Endodermal cell (in vitro differentiated cells): ENCODE results near the gene SAMD8. TPM values are rescaled to one million over a fixed set of nuclear protein-coding genes. Genes with fewer than 3 reads are reported as not detected.
"Not testable (repeated sequence)": the region's sequence is repeated elsewhere in the genome, so short reads cannot be mapped to it uniquely, and the experiment has no call there.

Experiments
- DNase-seq: peaks from one replicate; pipeline ENCODE4 v3.0.0-alpha.2; 2017
- H3K27ac ChIP-seq: 2 replicates; pipeline ENCODE4 v1.5.1; 2013; ENCODE audit warnings: mild to moderate bottlenecking, low read depth, low read length, moderate library complexity
- H3K27me3 ChIP-seq: 2 replicates; pipeline ENCODE4 v1.6.1; 2013; ENCODE audit warnings: mild to moderate bottlenecking, low read length, moderate library complexity; ENCODE audit not compliant: insufficient read depth, control insufficient read depth, poor library complexity, severe bottlenecking
- H3K36me3 ChIP-seq: 2 replicates; pipeline ENCODE4 v1.7.0; 2013; ENCODE audit warnings: mild to moderate bottlenecking, low read length, moderate library complexity; ENCODE audit not compliant: control insufficient read depth, insufficient read depth
- H3K4me1 ChIP-seq: one replicate; pipeline ENCODE4 v1.7.0; 2013; ENCODE audit warnings: low read length; ENCODE audit not compliant: control insufficient read depth, insufficient read depth
- H3K4me3 ChIP-seq: 2 replicates; pipeline ENCODE4 v1.5.1; 2013; ENCODE audit warnings: mild to moderate bottlenecking, low read length, moderate library complexity
- H3K9ac ChIP-seq: 2 replicates; pipeline ENCODE4 v1.6.1; 2013; ENCODE audit warnings: mild to moderate bottlenecking, low read length, moderate library complexity; ENCODE audit not compliant: poor library complexity, severe bottlenecking; ENCODE audit errors: extremely low read depth
- H3K9me3 ChIP-seq: 2 replicates; pipeline ENCODE4 v1.6.1; 2013; ENCODE audit warnings: mild to moderate bottlenecking, low read length, moderate library complexity; ENCODE audit not compliant: control insufficient read depth
- H3K27ac Mint-ChIP-seq: 2 replicates; pipeline ENCODE4 v1.8.0; 2020; ENCODE audit warnings: mixed read lengths
- H3K27me3 Mint-ChIP-seq: 2 replicates; pipeline ENCODE4 v1.8.0; 2021; ENCODE audit warnings: mild to moderate bottlenecking, mixed read lengths; ENCODE audit not compliant: insufficient read depth
- H3K36me3 Mint-ChIP-seq: 2 replicates; pipeline ENCODE4 v1.8.0; 2020; ENCODE audit warnings: low read depth, mixed read lengths
- H3K4me1 Mint-ChIP-seq: 2 replicates; pipeline ENCODE4 v1.8.0; 2020; ENCODE audit warnings: mixed read lengths
- H3K4me3 Mint-ChIP-seq: 2 replicates; pipeline ENCODE4 v1.8.0; 2020; ENCODE audit warnings: mild to moderate bottlenecking, moderate library complexity, mixed read lengths
- H3K9me3 Mint-ChIP-seq: 2 replicates; pipeline ENCODE4 v1.8.0; 2020; ENCODE audit warnings: mild to moderate bottlenecking, mixed read lengths
- WGBS, 2 experiments: methylation state at CpG; one replicate each; pipeline versions ENCODE4 v1.1.5 to v1.1.7; 2013; ENCODE audit warnings: missing lambda C conversion rate in 2 of 2, mixed read lengths in 1 of 2; ENCODE audit not compliant: insufficient coverage in 1 of 2, insufficient read length in 1 of 2; 5-methylcytosine and 5-hydroxymethylcytosine counted together
- total RNA-seq, 2 donors: library from RNA; stranded (reverse); fragmentation: NEBNext Ultra II Directional in 1 of 2; extraction: Animal tissue kit (Norgen Biotek cat#: 25700) in 1 of 2; gene quantifications; 2 replicates in 1 of 2; 3 replicates in 1 of 2; pipeline ENCODE4 v1.2.1, GENCODE V29; 2021
- TF ChIP-seq, protein P1 (sequence below): fragments of 200-600 bp; sonication (generic); conservative IDR thresholded peaks from 2 replicates; pipeline ENCODE4 v1.5.0; 2021; ENCODE audit warnings: antibody characterized with exemption, mild to moderate bottlenecking

SAMD8 gene
- total RNA-seq, 2 donors from 2014 or later: 25.9 to 31.7 TPM

DNA sequence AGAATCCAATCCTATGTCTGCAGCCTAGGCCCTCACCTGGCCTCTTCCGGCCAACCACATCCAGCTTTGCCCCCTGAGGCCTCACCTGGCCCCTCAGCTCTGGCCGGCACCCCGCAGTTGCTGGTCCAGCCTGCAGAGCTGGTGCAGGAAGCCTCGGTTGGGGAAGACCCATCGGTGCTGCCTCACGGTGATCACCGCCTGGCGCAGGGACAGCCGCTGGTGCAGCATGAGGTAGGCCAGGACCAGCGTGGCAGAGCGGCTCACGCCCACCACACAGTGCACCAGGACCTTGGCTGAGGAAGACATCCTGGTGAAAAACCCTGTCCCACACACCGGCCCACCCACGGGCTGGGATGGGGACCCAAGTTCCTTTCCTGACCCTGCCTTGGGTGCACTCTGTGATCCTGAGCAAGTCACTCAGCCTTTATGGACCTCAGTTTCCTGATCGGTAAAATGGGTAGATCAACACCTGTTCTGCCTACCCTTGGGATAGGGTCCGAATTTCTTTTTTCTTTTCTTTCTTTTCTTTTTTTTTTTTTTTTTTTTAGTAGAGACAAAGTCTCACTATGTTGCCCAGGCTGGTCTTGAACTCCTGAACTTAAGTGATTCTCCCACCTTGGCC is 5.8 kb upstream of the SAMD8 start:
- H3K4me3 Mint-ChIP-seq: no peak overlapping the region
- no peaks in the 10 kb centered on the region for H3K36me3 ChIP-seq
- H3K4me1 Mint-ChIP-seq: peaks cover 21% of the 10 kb centered on the region
- no peaks in the 10 kb centered on the region for H3K9me3 Mint-ChIP-seq
- H3K27me3 Mint-ChIP-seq: no peaks in the 10 kb centered on the region
- no peaks in the 10 kb centered on the region for H3K36me3 Mint-ChIP-seq
- no peaks in the 10 kb centered on the region for H3K27me3 ChIP-seq
- peak overlapping the region; percentile 67 for H3K27ac Mint-ChIP-seq
- peak; percentile 51 for DNase-seq
- TF ChIP-seq, protein P1, sequence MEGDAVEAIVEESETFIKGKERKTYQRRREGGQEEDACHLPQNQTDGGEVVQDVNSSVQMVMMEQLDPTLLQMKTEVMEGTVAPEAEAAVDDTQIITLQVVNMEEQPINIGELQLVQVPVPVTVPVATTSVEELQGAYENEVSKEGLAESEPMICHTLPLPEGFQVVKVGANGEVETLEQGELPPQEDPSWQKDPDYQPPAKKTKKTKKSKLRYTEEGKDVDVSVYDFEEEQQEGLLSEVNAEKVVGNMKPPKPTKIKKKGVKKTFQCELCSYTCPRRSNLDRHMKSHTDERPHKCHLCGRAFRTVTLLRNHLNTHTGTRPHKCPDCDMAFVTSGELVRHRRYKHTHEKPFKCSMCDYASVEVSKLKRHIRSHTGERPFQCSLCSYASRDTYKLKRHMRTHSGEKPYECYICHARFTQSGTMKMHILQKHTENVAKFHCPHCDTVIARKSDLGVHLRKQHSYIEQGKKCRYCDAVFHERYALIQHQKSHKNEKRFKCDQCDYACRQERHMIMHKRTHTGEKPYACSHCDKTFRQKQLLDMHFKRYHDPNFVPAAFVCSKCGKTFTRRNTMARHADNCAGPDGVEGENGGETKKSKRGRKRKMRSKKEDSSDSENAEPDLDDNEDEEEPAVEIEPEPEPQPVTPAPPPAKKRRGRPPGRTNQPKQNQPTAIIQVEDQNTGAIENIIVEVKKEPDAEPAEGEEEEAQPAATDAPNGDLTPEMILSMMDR: no peak
- H3K9me3 ChIP-seq: no peaks in the 10 kb centered on the region
- no peak overlapping the region for H3K27ac ChIP-seq
- WGBS, 2 experiments: 94 to 97% methylated on average over 14 to 16 of the region's 16 CpGs
- H3K9ac ChIP-seq: no peak overlapping the region
- H3K4me3 ChIP-seq: no peak overlapping the region
- no peaks in the 10 kb centered on the region for H3K4me1 ChIP-seq

DNA sequence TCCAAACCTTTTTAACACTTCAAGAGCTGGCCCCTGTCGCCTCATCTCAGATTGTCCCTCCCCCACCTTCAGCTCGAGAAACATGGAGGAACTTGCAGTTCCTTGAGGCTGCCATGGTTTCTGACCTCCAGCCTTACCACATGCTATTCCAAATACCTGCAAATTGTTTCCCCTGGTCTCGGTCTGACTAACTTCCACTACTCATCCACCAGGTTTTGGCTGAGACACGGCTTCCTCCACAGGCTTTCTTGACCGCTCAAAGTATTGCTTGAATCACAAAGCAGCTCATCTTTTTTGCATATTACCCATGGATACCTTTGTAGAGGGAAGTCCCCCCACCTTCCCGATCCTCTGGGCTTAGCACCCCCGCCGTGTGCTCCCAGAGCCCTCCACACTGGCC is 5.2 kb upstream of the SAMD8 start:
- no peaks in the 10 kb centered on the region for H3K27me3 ChIP-seq
- Mint-ChIP-seq H3K4me1 (peaks cover 20% of the 10 kb centered on the region), H3K9me3 (no peaks in the 10 kb centered on the region), H3K4me3 (no peak overlapping the region), H3K36me3 (no peaks in the 10 kb centered on the region), H3K27ac (peak overlapping the region; percentile 67), H3K27me3 (no peaks in the 10 kb centered on the region)
- peak; percentile 91 for DNase-seq
- H3K27ac ChIP-seq: peak overlapping the region; percentile 29
- H3K4me1 ChIP-seq: no peaks in the 10 kb centered on the region
- TF ChIP-seq, protein P1: no peak
- no peak overlapping the region for H3K9ac ChIP-seq
- no peak overlapping the region for H3K4me3 ChIP-seq
- H3K9me3 ChIP-seq: no peaks in the 10 kb centered on the region
- 40% methylated on average over 8 of the region's 8 CpGs; no CpG with 5 or more reads in 1 of the 2 experiments for WGBS, 2 experiments
- H3K36me3 ChIP-seq: no peaks in the 10 kb centered on the region

DNA sequence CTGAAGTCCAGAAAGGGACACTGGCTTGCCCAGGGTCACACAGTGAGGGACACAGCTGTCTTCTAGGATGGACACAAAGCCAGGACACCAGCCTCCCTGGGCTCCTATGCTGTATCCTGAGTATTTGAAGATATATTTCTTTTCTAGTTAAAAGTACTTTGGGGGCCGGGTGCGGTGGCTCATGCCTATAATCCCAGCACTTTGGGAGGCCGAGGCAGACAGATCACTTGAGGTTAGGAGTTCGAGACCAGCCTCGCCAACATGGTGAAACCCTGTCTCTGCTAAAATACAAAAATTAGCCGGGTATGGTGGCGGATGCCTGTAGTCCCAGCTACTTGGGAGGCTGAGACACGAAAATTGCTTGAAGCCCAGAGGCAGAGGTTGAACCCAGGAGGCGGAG is 4.6 kb upstream of the SAMD8 start:
- H3K27ac ChIP-seq, H3K27ac Mint-ChIP-seq, H3K4me3 Mint-ChIP-seq, H3K9ac ChIP-seq, H3K27me3 Mint-ChIP-seq, H3K27me3 ChIP-seq, H3K9me3 Mint-ChIP-seq, H3K4me3 ChIP-seq, H3K36me3 ChIP-seq, H3K9me3 ChIP-seq, H3K36me3 Mint-ChIP-seq, H3K4me1 ChIP-seq: not testable (repeated sequence)
- peak; percentile 57 for DNase-seq
- H3K4me1 Mint-ChIP-seq: peaks cover 20% of the 10 kb centered on the region
- 90 to 95% methylated on average over 9 of the region's 9 CpGs for WGBS, 2 experiments
